HFFc6 (cell line): ENCODE measurements around the gene ZDHHC1. TPM values are rescaled to one million over a fixed set of nuclear protein-coding genes. Genes with fewer than 3 reads are reported as not detected.

Source experiments
- DNase-seq: peaks from one replicate; pipeline ENCODE4 v3.0.0-alpha.2; 2018
- H3K27ac Mint-ChIP-seq: 2 replicates; pipeline ENCODE4 v1.8.0; 2020; ENCODE audit warnings: mild to moderate bottlenecking, mixed read lengths
- H3K27me3 Mint-ChIP-seq: 2 replicates; pipeline ENCODE4 v1.8.0; 2021; ENCODE audit warnings: mild to moderate bottlenecking, moderate library complexity, mixed read lengths; ENCODE audit not compliant: insufficient read depth
- H3K36me3 Mint-ChIP-seq: 2 replicates; pipeline ENCODE4 v1.8.0; 2021; ENCODE audit warnings: low read depth, mixed read lengths
- H3K4me1 Mint-ChIP-seq: 2 replicates; pipeline ENCODE4 v1.8.0; 2020; ENCODE audit warnings: low read depth, mixed read lengths
- H3K4me3 Mint-ChIP-seq: 2 replicates; pipeline ENCODE4 v1.8.0; 2020; ENCODE audit warnings: mild to moderate bottlenecking, moderate library complexity, mixed read lengths
- H3K9me3 Mint-ChIP-seq: 2 replicates; pipeline ENCODE4 v1.8.0; 2020; ENCODE audit warnings: mild to moderate bottlenecking, mixed read lengths
- total RNA-seq, 6 experiments: library from RNA; stranded (reverse); fragmentation: NEBNext Ultra II Directional; extraction: Animal tissue kit (Norgen Biotek cat#: 25700); gene quantifications; 2 replicates in 1 of 6; 3 replicates in 5 of 6; pipeline ENCODE4 v1.2.3, GENCODE V29; 2021
- TF ChIP-seq, protein P1 (sequence below): fragments of 200-600 bp; sonication (generic); IDR thresholded peaks from 2 replicates; pipeline ENCODE4 v1.5.0; 2021; ENCODE audit warnings: antibody characterized with exemption, mild to moderate bottlenecking

The ZDHHC1 gene
- total RNA-seq, 6 experiments from 2014 or later, result 2.1 to 5.4 (median 2.8) TPM

- no peak for DNase-seq
- H3K9me3 Mint-ChIP-seq, result no peaks in the 10 kb centered on the region
- TF ChIP-seq, protein P1, sequence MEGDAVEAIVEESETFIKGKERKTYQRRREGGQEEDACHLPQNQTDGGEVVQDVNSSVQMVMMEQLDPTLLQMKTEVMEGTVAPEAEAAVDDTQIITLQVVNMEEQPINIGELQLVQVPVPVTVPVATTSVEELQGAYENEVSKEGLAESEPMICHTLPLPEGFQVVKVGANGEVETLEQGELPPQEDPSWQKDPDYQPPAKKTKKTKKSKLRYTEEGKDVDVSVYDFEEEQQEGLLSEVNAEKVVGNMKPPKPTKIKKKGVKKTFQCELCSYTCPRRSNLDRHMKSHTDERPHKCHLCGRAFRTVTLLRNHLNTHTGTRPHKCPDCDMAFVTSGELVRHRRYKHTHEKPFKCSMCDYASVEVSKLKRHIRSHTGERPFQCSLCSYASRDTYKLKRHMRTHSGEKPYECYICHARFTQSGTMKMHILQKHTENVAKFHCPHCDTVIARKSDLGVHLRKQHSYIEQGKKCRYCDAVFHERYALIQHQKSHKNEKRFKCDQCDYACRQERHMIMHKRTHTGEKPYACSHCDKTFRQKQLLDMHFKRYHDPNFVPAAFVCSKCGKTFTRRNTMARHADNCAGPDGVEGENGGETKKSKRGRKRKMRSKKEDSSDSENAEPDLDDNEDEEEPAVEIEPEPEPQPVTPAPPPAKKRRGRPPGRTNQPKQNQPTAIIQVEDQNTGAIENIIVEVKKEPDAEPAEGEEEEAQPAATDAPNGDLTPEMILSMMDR, result no peak
- peaks cover 4% of the 10 kb centered on the region; the same call in 1 of the 2 replicates for H3K27me3 Mint-ChIP-seq
- no peaks in the 10 kb centered on the region for H3K36me3 Mint-ChIP-seq
- peak overlapping the region; percentile 27; the same call in 1 of the 2 replicates for H3K27ac Mint-ChIP-seq
- H3K4me3 Mint-ChIP-seq, result no peak overlapping the region
- peaks cover 22% of the 10 kb centered on the region for H3K4me1 Mint-ChIP-seq
These were observed 28.2 kb upstream of the ZDHHC1 start for GRCh38 chr16:67444259-67445125.

GRCh38 chr16:67443265-67443664, 27.0 kb upstream of the ZDHHC1 start:
- H3K27ac Mint-ChIP-seq, result no peak overlapping the region
- peaks cover 22% of the 10 kb centered on the region for H3K4me1 Mint-ChIP-seq
- H3K27me3 Mint-ChIP-seq, result peaks cover 4% of the 10 kb centered on the region; the same call in 1 of the 2 replicates
- H3K36me3 Mint-ChIP-seq, result no peaks in the 10 kb centered on the region; the same call in 1 of the 2 replicates
- TF ChIP-seq, protein P1, result no peak
- no peaks in the 10 kb centered on the region for H3K9me3 Mint-ChIP-seq
- no peak for DNase-seq
- no peak overlapping the region for H3K4me3 Mint-ChIP-seq

DNA sequence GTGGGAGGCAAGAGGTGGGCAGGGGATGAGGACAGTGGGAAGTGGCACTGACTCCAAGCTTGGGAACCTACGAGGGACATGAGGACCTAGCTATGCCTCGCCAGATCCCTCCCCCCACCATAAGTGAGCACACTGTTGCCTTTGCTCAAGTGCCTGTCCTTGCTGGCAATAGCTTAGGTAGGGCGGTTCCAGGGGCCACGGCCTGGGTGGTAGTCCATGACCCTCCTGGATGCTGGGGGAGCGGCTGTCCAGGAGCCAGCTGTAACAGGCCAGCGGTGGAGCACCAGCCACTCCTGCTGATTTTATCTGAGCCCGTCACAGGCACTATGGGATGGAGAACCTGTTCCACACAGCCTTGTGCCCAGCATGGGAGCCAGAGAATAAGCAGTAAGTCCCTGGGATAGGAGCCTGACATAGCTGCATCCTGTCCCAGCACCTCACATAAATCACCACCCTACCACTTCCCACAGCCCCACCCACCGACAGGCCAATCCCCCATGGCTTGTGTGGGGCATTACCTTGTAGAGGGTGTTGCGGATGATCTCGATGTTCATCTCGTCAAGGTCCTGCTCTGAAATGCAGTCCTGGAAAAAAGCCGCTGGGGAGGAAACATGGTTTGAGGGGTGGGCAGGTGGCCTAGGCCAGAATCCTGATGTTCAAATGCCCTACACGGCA, 26.4 kb upstream of the ZDHHC1 start:
- no peaks in the 10 kb centered on the region; the same call in 1 of the 2 replicates for H3K36me3 Mint-ChIP-seq
- peaks cover 22% of the 10 kb centered on the region for H3K4me1 Mint-ChIP-seq
- H3K4me3 Mint-ChIP-seq, result no peak overlapping the region
- no peak overlapping the region for H3K27ac Mint-ChIP-seq
- peaks cover 4% of the 10 kb centered on the region; the same call in 1 of the 2 replicates for H3K27me3 Mint-ChIP-seq
- H3K9me3 Mint-ChIP-seq, result no peaks in the 10 kb centered on the region
- DNase-seq, result no peak
- TF ChIP-seq, protein P1, result no peak

GRCh38 chr16:67441907-67442306, 25.6 kb upstream of the ZDHHC1 start:
- peaks cover 4% of the 10 kb centered on the region; the same call in 1 of the 2 replicates for H3K27me3 Mint-ChIP-seq
- no peak for DNase-seq
- peaks cover 4% of the 10 kb centered on the region for H3K36me3 Mint-ChIP-seq
- peaks cover 22% of the 10 kb centered on the region for H3K4me1 Mint-ChIP-seq
- H3K9me3 Mint-ChIP-seq, result no peaks in the 10 kb centered on the region
- no peak overlapping the region for H3K4me3 Mint-ChIP-seq
- TF ChIP-seq, protein P1, result no peak
- H3K27ac Mint-ChIP-seq, result no peak overlapping the region

DNA sequence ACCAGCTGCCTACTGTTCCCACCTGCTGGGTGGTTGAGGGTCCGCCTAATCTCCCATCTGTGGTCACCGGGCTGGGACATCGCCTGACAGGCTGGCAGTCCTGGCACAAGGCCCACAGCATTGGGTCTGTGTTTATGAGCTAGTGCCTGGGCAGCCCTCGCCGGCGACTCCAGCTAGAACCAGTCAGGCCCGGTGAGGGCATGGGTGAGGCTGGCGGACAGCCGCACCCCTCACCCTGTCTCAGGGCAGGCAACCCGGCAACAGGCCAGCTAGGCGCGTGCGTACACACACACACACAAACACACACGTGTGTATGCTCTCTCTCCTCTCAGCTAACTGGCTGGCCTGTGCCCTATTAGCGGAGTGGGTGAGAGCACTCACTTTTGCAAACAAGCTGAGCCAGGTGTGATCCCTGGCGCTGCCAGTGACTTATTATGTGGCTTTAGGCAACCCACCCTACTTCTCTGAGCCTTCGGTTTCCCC, 25.0 kb upstream of the ZDHHC1 start:
- peaks cover 7% of the 10 kb centered on the region for H3K36me3 Mint-ChIP-seq

More for the DNA sequence above, 25.0 kb upstream of the ZDHHC1 start:
- peaks cover 16% of the 10 kb centered on the region for H3K4me1 Mint-ChIP-seq
- TF ChIP-seq, protein P1, result no peak
- no peak overlapping the region for H3K27ac Mint-ChIP-seq
- peaks cover 4% of the 10 kb centered on the region; the same call in 1 of the 2 replicates for H3K27me3 Mint-ChIP-seq
- no peaks in the 10 kb centered on the region for H3K9me3 Mint-ChIP-seq
- H3K4me3 Mint-ChIP-seq, result no peak overlapping the region
- DNase-seq, result no peak
